Measurements from ENCODE around the gene GNG4. TPM values are rescaled to one million over a fixed set of nuclear protein-coding genes. Genes with fewer than 3 reads are reported as not detected.
"Not testable (repeated sequence)": the region's sequence is repeated elsewhere in the genome, so short reads cannot be mapped to it uniquely, and the experiment has no call there.

Gene GNG4
- polyA plus RNA-seq, 1 donor: 5.2 TPM

GRCh38 chr1:235650341-235651169, 971 bp upstream of the GNG4 start:
- DNase-seq: no peak

DNA sequence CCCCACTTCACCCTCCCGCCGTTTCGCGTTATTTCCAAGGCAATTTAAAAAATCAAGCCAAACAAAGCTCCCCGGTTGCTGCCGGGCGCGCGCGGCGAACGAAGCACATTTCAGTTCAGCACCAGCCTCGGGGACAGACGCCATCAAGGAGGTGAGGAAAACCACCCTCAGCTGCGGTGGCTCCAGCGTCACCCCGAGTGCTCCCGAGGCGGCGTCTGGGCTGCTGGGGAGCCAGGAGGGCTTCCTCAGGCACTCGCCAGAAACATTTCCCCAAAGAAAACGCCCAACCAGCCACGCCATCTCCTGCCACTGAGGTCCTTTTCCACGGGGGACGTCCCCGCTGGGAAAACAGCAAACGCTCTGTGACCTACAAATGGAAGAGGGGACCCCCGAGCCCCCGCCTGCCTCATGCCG, 623 bp downstream of the GNG4 start:
- peak; percentile 74 for DNase-seq

- peak; percentile 35 for DNase-seq
These were observed 1.1 kb downstream of the GNG4 start for GRCh38 chr1:235648407-235648907.

GRCh38 chr1:235647537-235647936, 2.0 kb downstream of the GNG4 start:
- DNase-seq: not testable (repeated sequence)

DNA sequence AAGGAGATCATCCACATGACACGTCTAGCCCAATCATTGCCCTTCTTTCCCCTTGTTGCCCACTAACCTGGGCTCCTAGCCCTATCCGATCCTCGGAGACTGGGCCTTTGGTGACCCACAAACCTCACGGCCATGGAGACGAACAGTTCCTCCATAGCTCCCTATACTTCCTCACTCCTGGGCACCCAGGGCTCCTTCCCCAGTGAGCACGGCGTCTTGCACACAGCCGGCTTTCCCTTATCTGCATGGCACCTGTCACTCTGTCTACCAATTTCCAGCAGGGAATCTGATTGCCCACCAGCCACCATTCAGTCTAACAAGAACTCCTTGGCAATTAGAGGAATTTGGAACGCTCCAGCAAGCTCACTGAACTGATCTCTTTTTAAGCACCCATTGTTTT, 3.1 kb downstream of the GNG4 start:
- no peak for DNase-seq

DNA sequence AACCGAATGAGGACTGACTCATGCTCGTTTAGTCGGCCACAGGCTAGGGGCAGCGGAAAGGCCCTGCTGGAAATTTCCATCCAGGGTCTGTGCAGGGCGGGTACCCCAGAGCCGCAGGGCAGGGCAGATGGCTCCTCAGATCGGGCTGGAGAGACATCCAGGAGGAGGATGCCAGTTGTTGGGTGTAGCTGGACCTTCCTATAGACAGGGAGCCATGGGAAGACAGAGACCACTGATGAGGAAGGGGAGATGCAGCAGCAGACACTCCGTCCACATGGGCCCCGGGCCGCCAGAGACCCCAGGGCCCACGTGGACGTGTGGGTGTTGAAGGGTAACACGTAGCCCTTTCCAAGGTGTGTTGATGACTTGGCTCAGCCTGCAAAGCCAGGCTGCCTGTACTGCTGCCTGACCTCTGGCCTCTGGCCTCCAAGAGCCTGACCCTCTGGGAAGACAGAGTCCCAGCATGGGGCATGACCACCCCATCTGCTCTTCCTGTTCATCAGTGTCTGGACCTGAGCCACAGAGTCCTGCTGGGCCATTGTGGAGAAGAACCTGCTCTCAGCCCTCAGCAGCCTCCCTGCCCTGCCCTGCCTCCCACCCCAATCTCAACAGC, 4.8 kb downstream of the GNG4 start:
- DNase-seq: no peak

DNA sequence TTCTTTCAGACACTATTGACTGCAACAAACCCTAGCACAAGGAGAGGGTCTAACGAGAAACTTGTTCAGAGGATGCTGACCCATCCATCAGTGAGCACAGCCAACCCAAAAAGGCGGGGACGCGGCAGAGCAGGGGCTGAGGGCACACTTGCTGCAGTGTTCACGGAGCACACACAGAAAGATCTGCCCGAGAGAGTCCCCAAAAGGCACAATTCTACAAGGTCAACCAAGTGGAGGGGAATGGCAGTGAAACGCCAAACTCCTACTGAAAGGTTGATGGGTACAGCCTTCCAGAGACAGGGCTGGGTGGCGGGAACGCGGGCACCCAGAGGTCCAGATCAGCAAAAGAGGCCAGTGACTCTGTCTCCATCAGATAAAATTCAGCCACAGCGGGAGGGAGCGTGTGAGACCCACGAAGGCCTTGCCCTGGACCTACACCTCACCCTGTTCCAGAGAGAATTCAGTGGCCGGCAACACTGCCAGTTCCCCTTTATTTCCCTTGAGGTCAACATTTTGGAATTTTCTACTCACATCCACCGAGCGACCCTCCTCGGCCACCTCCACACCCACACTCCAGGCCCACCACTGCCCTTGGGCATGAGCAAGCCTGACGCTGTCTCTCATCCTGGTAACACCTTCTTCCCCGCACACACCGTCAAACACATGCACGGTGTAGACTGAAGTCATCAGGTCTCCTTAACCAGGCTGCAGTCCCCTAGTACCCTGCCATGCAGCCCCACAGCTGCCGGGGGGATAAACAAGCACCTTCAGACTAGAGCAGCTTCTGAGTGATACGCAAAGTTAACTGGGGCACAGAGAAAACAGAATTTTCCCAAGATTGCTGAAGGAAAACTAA, 5.5 kb downstream of the GNG4 start:
- no peak for DNase-seq

GRCh38 chr1:235642943-235643371, 6.6 kb downstream of the GNG4 start:
- no peak for DNase-seq

DNA sequence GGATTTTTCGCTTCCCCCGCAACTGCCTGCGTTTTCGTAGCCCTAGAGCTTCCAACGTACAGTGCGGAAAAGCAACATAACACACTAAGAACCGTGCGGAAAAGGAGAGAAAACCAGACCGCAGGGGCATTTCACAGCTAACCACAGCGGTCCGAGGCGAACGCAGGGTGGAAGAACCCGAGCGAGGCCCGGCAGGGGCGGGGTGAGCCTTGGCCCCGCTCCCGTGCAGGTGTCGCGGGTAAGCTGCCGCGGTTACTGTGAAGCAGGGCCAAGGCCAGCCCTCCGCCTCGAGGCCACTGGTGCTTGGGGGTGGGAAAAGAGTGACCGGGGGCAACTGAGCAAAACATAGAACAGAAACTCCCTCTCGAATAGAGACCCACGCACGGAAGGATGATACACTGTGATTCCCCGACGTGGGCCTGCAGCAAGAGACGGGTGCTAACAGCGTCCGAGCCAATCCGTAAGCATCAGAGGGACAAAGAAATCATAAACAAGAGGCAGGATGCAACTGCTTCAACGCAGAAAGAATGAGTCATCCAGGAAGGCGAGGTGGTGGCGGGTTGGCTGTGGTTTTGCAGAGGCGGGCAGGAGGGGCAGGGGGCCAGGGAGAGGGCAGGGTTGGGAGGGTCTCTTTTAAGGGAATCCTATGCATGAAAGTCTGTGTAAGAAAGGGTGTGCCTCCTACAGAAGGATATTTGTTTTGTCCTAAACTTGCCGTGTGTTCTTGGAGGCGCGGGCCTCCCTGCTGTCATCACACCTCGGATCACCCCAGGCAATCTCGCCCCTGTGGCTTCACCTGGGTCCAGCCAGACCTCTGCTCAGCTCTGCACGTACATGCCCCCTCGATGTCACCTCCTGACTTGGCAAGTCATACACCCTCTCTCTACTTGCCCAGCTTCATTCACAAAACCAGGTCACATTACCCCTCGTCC, 7.3 kb downstream of the GNG4 start:
- no peak for DNase-seq

- DNase-seq: no peak
These were observed 9.0 kb downstream of the GNG4 start for GRCh38 chr1:235640580-235640979.

- DNase-seq: no peak
These were observed 10.1 kb downstream of the GNG4 start for GRCh38 chr1:235639226-235640205.

DNA sequence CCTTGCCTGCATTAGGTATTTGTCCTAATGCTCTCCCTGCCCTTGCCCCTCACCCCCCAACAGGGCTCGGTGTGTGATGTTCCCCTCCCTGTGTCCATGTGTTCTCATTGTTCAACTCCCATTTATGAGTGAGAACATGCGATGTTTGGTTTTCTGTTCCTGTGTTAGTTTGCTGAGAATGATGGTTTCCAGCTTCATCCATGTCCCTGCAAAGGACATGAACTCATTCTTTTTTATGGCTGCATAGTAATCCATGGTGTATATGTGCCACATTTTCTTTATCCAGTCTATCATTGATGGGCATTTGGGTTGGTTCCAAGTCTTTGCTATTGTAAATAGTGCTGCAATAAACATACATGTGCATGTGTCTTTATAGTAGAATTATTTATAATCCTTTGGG, 11.0 kb downstream of the GNG4 start:
- DNase-seq: not testable (repeated sequence)

DNA sequence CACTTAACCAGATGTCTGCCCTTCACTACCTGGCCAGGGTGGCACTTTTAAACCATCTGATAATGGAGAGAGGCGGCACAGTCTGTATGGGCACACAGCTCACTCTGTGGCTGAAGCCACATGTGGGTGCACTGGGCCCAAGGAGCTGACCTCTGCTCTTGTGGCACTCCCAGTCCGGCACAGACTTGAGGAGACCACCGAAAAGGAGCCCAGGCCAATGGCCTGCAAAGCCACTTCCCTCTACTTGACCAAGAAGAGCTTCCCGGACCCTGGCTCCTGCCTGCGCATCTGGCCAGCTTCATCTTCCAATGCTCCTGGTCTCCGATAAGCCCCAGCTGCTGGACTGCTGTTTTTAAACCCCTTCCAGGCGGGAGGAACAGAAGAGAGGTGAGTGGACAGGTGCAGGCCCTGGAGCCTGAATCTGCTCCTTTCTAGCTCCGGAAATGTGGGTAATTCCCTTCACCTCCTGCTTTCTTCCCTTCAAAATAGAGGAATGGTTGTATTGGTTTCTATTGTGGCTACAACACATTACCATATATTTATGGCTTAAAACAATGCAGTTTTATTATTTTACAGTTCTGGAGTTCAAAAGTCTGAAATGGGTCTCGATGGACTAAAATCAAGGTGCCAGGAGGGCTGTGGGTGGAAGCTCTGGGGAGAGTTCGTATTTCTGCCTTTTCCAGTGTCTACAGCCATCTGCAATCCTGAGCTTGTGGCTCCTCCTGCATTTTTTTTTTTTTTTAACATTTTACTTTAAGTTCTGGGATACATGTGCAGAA, 11.6 kb downstream of the GNG4 start:
- no peak for DNase-seq

GRCh38 chr1:235635938-235636662, 13.5 kb downstream of the GNG4 start:
- DNase-seq: no peak

GRCh38 chr1:235632506-235633401, 16.8 kb downstream of the GNG4 start:
- no peak for DNase-seq

GRCh38 chr1:235631816-235632215, 17.8 kb downstream of the GNG4 start:
- DNase-seq: no peak

DNA sequence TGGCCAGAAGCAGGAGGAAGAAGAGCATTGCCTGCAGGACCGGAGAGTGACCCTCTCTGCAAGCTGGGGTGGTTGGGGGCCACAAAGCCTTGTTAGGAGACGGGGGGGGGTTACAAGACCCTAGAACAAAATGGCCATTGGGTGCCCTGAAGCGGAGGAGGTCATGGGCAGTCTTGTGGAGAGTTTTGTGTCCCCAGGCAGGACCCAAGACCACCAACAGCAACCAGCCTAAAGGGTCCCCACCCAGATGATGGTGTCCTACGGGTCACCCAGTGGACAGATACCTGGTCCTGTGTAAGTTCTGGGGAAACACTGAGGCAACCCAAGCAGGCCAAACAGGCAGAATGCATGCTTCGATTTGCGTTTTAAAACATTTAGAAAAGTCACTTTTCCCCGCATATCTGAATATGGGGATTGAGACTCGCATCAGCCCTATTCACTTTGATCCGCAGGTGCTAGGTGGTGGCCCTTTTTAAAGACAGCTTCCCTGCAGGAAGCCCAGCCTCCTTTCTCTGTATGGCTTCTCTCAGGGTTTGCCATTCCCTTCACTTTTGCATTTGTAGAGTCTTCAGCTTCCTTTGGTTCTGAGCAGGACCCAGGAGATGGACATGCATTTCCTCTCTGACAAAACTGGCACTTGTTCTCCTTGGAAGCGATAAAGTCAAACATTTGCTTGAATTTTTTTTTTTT, 21.1 kb downstream of the GNG4 start:
- DNase-seq: no peak
